NCI-H2171 (cell line): ENCODE results near the gene RPIA.

Experiments used
- DNase-seq: peaks from one replicate; lab custom pipeline; 2025; lab: John Stamatoyannopoulos, UW

Gene RPIA

DNA sequence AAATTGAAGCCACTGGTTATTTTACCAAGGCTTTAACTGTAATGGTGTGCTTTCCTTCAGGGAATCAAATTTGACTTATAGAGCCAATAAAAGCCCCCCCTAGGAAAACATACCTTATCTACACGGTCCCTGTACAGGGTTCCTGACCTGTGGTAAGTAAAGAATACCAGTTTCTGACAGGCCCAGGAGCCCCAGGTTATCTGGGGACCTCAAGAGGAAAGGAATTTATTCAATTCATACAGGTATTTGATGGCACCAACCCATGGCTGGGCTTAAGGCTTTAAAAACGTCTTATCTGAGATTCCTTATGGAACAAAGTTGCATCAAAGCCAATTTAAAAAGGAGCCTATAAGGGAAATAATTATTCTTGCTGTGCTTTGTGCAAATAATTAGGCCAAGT, 7.0 kb upstream of the RPIA start:
- DNase-seq, result no peak

DNA sequence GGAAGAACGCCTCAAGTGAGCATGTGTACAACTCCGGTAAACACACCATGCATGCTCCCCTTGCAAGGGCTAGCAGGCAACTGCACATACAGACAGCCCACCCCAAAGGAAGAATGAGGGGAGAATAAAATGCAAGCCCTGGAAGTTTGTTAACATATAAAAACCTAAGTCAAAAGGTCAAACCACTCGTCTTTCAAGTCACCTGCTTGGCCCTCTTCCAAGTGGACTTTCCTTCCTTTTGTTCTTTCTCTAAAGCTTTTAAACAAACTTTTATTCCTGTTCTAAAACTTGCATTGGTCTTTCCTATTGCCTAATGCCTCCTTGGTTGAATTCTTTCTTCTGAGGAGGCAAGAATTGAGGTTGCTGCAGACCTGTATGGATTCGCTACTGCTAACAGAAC, 5.2 kb upstream of the RPIA start:
- DNase-seq, result no peak

DNA sequence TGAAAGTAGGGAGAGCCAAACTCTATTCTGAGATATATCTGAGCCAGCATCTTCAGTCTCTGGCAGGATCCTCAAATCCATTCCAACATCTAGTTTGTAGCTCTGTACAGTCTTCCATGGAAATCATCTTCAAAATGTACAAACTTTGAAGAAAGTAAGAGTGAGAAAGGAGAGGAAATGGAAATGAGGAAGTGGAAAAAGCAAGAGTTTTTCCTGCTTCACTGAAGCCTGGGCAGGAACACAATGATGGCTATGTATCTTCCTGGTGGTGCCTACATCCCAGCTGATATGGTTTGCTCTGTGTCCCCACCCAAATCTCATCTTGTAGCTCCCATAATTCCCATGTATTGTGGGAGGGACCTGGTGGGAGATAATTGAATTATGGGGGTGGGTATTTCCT, 4.1 kb upstream of the RPIA start:
- no peak for DNase-seq

DNA sequence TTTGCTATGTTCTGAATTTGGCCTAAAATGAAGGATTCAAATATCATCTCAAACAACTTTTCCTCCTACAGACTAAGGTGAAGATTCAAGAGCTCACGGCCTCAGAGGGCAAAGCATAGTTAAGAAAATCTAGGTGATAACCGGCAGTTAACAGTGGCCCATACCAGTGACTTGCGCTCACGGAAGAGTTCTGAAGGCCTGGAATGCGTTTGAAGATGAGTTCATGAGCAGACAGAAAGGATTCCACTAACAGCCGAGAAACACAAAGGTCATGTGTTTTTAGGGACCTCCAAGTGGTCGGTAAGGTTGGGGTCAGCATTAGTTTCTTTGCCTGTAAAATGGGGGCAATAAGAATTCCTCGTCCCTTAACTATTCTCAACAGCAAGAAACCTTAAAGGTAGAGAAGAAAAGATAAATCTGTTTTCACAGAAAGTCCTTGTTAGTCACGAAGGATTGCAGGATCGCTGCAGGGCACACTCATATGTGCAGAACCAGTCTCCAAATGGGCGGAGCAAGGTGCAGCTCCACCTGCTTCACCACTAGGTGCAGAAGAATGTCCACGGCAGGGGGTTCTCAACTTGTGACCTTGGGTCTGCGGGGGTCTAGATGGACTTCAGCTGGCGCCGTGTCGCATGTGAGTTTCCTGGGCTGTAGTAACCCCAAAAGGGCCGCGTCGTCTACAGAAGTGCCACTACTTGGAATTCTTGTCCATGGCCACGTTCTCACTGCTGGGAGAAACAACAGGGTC, 708 bp upstream of the RPIA start:
- DNase-seq, result no peak

DNA sequence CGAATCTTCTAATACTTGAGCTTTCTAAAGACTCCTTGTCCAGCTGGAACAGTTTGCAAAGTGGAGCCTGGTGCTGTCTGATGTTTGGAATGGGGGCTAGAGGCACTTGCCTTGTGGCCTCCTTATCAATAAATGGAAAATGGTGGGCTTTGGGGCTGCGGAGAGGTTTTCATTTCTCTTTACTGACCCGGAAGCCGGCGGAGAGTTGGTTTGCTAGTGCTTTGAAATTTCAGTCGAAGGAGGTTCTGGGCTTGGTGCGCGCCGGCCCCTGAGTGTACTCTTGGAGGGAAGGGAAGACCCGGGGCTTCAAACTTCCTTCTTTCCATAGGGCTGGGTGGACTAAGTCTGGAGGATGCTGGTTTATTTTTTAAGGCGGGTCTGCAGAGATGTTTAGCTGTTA, 714 bp downstream of the RPIA start:
- DNase-seq, result no peak

DNA sequence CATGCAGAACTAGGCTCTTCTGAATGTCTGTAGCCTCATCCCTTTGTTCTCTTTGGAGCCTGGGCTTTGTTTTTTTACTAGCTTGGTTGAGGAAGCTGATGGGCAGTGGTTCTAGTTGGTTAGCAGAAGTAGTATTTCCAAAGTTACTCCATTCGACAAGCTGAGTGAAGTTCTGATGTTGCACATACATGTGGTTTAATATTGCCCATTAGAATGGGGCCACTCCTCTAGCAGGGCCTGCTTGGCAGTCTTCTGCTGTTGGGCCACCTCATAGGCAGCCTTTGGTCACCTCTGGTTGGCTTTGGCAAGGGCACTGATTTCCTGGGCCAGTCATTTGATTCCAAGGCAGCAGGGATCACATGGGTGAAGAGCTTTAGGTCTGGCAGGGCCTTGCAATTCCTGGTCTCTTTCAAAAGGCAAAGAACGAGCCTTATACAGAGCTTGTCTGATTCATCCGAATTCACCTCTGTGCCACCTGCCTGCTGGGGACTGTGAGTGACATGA, 2.5 kb downstream of the RPIA start:
- no peak for DNase-seq

DNA sequence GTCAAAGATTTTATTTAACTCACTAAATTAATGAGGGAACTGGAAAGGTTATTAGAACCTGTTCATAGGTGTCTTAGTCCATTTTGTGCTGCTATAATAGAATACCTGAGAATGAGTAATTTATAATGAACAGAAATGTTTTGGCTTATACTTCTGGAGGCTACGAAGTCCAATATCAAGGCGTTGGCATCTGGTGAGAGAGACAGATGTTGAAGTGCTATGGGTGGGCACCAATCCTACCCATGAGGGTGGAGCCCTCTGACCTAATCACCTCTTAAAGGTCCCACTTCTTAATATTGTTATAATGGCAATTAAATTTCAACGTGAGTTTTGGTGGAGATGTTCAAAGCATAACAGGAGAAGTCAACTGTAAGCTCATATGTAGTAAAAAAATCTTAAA, 5.1 kb downstream of the RPIA start:
- no peak for DNase-seq

DNA sequence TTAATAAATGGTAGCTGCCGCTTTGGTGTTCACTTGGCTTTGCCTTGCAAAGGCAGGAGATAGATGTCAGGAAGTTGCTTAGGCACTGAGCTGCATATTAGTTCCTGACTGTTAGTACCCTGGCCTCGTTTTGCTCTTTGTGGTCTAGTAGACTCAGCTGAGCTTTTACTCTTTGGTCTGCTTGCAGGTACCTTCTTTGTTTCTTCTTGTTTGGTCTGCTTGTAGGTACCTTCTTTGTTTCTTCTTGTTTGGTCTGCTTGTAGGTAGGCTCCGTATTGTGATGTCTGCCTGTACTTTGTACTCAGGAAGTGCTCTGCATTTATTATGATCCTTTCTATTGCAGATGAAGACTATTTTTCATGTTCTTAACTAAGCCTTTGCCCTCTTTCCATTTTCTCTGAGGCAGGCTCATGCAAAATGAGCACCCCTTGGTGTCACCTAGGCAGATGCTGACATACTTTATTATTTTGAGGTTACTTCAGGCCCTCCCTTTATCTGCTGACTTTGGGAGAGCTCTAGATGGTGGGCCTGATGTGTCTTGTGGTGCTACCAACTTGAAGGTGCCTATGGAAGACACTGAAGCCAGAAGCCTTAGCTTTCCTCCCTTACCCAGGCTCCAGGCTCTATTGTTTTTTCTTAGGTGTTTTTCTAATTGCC, 6.0 kb downstream of the RPIA start:
- no peak for DNase-seq

DNA sequence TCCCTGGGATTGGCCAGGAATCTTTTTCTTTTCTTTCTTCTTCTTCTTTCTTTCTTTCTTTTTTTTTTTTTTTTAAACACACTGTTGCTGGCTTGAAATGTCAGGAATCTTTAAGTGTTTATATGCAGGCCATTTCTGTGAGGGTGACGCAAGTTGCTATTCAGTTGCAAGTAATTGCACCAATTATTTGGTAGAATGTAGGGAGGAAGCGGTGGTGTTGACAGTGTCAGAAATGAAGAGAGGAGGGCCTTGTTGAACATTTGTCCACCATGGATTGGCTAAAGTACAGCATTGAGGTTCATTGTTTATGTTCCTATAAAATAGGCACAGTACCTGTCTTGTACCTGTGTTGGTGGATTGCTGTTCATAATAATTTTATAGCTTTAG, 6.5 kb downstream of the RPIA start:
- DNase-seq, result no peak

DNA sequence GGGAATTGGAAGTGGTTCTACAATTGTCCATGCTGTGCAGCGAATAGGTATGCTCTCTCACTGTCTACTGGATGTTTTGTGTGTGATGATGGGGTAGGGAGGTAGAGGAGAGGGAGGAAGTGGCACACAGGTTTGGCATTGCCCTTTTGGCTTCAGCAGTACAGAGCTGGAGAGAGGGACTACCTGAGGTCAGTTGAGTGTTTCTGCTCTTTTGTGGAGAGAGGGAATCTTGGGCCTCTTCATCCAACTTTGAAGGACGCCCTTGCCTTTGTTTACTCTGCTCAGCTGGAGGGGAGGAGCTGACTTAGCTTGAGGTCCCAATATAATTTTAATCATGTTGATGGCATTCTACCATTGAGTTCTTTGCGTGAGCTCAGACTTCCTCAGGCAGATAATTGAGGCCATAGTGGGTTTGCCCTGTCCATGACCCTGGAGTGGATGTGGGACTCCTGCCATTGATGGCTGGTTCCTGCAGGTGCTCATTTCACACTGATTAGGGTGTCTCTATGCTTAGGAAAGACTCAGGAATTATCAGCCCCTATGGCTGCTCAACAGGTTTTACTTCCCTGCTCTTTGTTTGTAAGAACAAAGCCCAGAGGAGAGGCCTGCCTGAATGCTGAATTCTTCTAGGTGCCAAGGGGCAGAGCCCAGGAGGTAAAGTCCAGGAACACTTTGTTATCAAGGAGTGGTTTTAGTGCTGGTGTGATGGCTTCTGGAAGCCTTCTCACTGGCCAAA, 7.2 kb downstream of the RPIA start:
- no peak for DNase-seq

DNA sequence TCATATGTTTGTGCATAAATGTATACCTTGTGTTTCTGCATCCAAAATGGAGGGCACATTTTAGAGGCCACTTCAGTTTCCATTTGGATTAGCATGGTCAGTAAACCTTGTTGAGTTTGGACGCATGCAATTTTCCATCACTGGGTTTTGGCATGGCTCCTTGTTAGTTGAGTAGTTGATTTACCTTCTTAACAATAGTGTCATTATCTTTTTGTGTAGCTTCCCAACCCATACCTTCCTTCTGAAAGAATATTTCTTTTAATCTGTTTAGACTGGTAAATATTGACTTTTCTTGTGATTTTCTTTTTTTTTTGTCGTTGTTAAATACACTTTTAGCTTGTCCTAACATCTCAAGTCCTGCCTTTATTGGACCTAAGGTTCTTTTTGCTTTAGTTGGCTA, 15.5 kb downstream of the RPIA start:
- DNase-seq, result no peak

DNA sequence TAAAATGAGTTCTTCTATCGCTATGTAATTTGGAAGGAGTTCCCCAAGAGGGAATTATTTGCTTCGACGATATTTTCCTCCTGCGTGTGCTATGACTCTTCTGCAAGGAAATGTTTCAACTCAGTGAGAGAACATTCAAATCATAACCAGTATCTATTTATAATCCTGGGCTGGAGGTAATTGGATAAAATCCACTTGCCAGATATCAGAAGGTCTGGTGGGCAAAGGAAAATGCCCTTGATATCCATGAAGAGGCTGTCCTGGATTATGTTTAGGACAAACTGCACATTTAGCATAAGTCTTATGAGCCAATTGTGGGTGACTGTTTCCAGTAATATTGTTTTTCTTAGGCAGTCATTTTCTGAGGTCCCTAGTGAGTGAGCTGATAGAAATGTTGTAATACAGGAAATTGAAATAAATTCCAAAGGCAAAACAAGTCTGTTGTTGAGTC, 17.7 kb downstream of the RPIA start:
- DNase-seq, result no peak

DNA sequence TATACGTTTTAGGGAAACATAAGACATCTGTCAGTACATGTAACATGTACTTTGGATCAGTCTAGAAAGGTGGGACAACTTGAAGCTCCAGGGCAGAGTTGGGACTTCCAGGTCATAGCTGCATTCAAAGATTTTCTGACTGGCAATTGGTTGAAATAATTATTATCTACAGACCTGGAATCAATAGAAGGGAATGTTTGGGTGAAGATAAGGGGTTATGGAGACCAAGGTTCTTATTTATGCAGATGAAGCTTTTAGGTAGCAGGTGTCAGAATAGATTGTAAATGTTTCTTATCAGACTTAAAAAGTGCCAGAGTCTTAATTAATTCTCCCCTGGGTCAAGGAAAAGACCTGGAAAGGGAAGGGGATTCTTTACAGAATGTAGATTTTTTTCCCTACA, 19.8 kb downstream of the RPIA start:
- DNase-seq, result no peak

DNA sequence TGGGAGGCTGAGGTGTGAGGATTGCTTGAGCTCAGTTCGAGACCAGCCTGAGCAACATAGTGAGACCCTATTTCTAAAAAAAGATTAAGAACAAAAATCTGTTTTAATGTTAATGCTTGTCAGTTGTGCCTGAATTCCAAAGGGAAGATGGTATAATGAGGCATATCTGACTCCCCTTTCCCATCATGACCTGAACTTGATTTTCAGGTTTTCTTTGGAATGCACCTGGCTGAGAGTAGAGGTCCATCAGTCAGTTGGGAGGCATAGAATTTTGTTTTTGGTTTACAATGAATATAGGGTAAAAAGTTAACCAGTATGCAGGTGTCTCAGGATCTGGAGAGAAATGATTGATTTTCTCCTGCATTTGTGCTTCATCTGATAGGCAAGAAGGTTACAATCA, 20.4 kb downstream of the RPIA start:
- no peak for DNase-seq

DNA sequence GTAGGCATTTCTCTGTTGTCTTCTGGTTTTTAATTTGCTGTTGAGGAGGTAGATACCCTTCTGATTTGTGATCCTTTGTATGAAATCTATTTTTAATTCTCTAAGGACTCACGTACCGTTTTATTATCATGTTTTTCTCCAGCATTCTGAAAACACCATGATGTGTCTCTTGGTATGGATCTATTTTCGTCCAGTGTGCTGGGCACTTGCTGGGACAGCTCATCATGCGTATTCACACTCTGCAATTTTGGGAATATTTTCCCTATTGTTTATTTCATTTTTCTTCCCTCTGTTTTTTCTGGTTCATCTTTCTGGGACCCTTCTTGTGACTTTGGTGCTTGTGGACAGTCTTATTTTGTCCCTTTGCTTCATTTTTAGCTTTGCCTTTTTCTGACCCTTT, 21.9 kb downstream of the RPIA start:
- DNase-seq, result no peak

DNA sequence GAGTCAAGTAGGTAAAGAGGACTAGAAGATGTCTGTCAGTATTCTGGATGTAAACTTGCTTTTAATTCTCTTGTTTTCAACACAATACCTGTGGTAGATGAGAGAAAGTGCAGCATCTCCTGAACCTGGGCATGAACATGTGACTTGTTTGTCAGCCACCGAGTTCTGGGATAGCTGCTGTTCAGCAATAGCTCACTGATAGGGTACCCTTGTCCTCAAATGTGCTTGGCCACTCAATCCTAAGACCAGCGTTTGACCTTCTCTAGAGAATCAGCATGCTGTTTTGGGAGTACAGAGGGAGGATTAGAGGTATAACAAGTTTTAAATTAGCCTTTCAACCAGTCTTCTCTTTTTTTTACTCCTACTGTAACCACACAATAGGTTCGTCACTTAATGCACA, 23.2 kb downstream of the RPIA start:
- no peak for DNase-seq

DNA sequence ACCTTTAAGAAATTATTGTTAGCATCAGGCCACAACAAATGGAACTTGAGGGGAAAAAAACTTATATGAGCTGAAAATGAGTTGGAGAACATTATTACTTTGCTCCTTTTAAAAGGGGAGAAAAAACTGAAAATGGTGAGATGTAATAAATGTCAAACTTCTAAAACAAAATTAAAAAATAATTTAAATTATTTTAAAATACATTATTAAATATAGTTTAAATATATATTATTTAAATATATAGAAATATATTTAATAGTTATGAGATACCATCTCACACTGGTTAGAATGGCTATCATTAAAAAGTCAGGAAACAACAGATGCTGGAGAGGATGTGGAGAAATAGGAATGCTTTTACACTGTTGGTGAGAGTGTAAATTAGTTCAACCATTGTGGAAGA, 28.9 kb downstream of the RPIA start:
- DNase-seq, result no peak

DNA sequence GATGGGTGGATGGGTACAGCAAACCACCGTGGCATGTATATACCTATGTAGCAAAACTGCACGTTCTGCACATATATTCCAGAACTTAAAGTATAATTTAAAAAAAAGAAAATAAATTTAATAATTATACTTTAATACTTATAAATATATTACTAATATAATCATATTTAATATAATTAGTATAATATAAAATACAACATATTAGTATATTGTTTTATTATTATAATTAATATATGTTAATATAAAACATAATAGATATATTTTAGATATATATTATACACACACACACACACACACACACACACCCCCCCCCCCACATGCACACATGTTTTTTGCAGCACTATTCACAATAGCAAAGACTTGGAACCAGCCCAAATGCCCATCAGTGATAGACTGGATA, 29.8 kb downstream of the RPIA start:
- DNase-seq, result no peak

DNA sequence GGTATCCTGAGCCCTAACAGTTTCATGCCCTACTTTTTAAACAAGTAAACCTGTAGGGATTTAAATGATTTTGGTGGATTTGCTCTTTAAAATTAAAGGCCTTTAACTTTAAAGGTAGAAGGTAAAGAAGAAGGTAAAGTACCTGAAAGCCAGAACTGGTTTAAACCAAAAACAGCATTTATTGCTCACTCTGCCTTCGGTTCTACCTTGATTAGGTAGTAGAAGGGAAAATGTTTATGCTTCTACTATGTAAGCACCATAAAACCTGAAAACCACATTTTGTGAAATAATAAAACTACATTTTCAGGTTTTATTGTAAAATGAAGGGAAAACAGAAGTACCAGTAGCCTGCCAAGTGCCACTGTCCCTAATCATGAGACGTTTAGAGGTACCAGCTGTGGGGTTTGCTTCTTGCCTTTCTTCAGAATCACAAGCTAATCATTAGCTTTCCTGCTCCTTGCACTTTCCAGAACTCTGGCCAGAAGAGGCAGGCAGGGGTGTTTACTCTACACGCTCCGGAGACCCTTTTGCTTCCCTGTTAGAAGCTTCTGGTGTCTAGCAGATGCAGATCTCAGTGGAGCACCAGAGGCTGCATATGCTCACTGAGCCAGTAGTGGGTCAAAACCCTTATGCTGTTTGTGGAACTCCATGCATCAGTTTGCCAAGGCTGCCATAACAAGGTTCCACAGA, 33.3 kb downstream of the RPIA start:
- no peak for DNase-seq

DNA sequence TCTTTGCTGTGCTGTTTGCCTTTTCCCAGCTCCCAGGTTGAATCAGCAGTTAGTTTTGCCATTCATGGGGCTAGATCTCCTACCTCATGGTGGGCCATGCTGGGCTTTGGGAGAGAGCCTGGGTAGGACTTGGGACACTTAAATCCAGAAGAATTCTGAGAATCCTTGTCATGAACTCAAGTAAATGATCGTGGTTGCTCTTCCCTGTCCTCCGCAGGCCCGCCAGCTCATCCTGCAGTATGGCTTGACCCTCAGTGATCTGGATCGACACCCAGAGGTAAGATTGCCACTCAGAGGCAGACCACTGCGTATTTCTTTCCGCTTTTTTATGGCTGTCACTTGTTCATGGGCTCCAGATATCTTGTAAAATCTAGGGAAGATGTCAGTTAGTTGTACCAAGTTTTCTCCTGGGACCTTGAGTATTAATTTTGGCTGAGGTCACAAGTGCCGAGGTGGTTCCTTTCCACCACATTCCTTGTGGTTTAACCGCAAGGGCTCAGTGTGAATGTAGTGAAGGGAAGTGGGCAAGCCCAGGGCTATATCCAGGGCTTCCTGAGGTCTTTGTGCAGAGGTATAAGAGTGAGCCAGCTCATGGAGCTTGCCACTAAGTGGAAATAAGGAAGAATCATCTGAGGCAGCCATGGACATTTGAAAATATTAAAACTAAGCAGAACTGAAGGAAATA, 37.7 kb downstream of the RPIA start:
- DNase-seq, result no peak

DNA sequence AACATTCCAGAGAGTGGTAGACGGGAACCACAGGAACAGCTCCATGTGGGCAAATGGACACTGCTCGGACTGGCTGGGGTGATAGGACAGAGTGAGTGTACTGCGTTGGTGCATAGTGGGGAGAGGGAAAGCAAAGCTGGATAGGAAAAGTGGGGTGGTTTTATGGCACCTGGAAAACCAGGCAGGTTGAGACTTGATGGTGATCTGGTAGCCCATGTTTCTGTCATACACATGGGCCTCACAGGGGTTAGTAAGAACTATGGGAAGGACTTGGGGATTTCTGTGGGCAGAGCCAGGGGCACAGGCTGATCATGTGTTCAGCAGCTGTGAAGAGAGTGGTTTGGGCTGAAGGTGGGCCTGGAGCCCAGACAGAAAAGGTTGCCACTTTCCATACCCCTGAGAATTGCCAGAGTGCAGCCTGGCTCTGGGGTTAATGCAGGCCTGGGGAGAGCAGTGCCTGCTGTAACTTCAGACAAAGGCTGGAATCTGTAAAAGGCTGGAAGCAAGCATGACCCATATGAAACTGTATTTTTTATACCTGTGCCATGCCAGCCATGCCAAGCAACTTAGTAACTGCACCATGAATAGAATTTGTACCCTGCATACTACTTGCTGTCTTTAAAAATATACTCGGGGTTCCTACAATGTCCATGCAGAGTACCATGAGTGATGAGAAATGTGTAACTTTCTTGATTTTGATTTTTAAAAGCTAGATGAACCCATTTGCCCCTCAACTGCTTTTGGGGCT, 41.9 kb downstream of the RPIA start:
- no peak for DNase-seq
